K562 (cell line): ENCODE results near the gene ITPKB.

ENCODE experiments used
- ARID3A ChIP-seq: IDR thresholded peaks from 2 replicates; pipeline ENCODE4 v1.6.1; 2012; ENCODE audit warnings: low read depth, low read length, improper control_type of control experiment, borderline replicate concordance
- ATF2 ChIP-seq: sonication (generic); formaldehyde crosslinking; IDR thresholded peaks from 2 replicates; pipeline ENCODE4 v1.8.1; 2022; ENCODE audit warnings: missing genetic modification reagents
- ELF4 ChIP-seq: fragments of 450-650 bp; formaldehyde crosslinking; IDR thresholded peaks from 2 replicates; pipeline ENCODE4 v1.4.0; 2022; ENCODE audit warnings: missing genetic modification characterization
- GABPA ChIP-seq: fragments of 200-800 bp; sonication (Bioruptor generic); conservative IDR thresholded peaks from 2 replicates; pipeline ENCODE4 v1.6.1; 2016; ENCODE audit warnings: low read depth, missing genetic modification characterization, missing compliant biosample characterization
- GTF2A2 ChIP-seq: IDR thresholded peaks from 2 replicates; pipeline ENCODE4 v1.6.1; 2016; ENCODE audit warnings: mild to moderate bottlenecking, missing genetic modification characterization, missing compliant biosample characterization
- GTF2E2 ChIP-seq: fragments of 200-800 bp; sonication (Bioruptor generic); IDR thresholded peaks from 2 replicates; pipeline ENCODE4 v1.6.1; 2016; ENCODE audit warnings: missing genetic modification characterization, missing compliant biosample characterization
- HCFC1 ChIP-seq: IDR thresholded peaks from 2 replicates; pipeline ENCODE4 v1.6.1; 2012; ENCODE audit warnings: low read depth, low read length, improper control_type of control experiment
- KDM1A ChIP-seq, 2 experiments: fragments of 450-650 bp; IDR thresholded peaks; 2 replicates each; pipeline ENCODE4 v1.6.1; 2016; ENCODE audit warnings: mild to moderate bottlenecking in 2 of 2
- MIER1 ChIP-seq: fragments of 450-650 bp; IDR thresholded peaks from 2 replicates; pipeline ENCODE4 v1.6.1; 2016; ENCODE audit warnings: antibody characterized with exemption, mild to moderate bottlenecking, low read depth
- POLR2AphosphoS5 ChIP-seq: IDR thresholded peaks from 2 replicates; pipeline ENCODE4 v1.6.1; 2011; ENCODE audit warnings: mild to moderate bottlenecking, low read depth, low read length, moderate library complexity; ENCODE audit not compliant: control insufficient read depth, insufficient read depth
- RREB1 ChIP-seq: fragments of 250-450 bp; sonication (Bioruptor Pico); IDR thresholded peaks from 2 replicates; pipeline ENCODE4 v1.4.0; 2020
- STAT5B ChIP-seq: fragments of 250-450 bp; sonication (Bioruptor Pico); IDR thresholded peaks from 2 replicates; pipeline ENCODE4 v1.8.0; 2021; ENCODE audit warnings: mild to moderate bottlenecking, inconsistent platforms
- ZBTB43 ChIP-seq: sonication (generic); formaldehyde crosslinking; IDR thresholded peaks from 2 replicates; pipeline ENCODE4 v1.8.0; 2023; ENCODE audit warnings: mild to moderate bottlenecking, missing genetic modification reagents
- ZNF507 ChIP-seq: conservative IDR thresholded peaks from 2 replicates; pipeline ENCODE4 v1.6.1; 2017; ENCODE audit warnings: missing genetic modification characterization, missing compliant biosample characterization

GRCh38 chr1:226692823-226693222 is 46.3 kb downstream of the ITPKB start:
- no peak for TF ChIP-seq ZNF507 (tag)
- no peak for TF ChIP-seq HCFC1
- no peak for TF ChIP-seq ZBTB43 (CRISPR knock-in tag)
- no peak for TF ChIP-seq POLR2AphosphoS5
- no peak for TF ChIP-seq KDM1A (IDR thresholded peaks at IDR 0.05)
- no peak for TF ChIP-seq RREB1 (CRISPR knock-in tag)
- TF ChIP-seq GABPA (tag), result no peak
- no peak for TF ChIP-seq ARID3A
- no peak for TF ChIP-seq ATF2 (CRISPR knock-in tag)
- TF ChIP-seq STAT5B (CRISPR knock-in tag), result no peak
- no peak for TF ChIP-seq GTF2A2 (tag)
- TF ChIP-seq MIER1, result no peak
- no peak for TF ChIP-seq ELF4 (CRISPR knock-in tag)
- TF ChIP-seq GTF2E2 (tag), result no peak
